ENCODE results near the gene MAST4. TPM values are rescaled to one million over a fixed set of nuclear protein-coding genes. Genes with fewer than 3 reads are reported as not detected.

The MAST4 gene
- total and polyA plus RNA-seq, 2 of the 4 experiments (the other 2 are of a cell fraction), result 4.8 to 6.8 TPM

- Histone ChIP-seq H3K4me1 (ENCODE audit: control insufficient read depth, insufficient read depth, low read length) (no peaks in the 10 kb centered on the region), H2BK15ac (ENCODE audit: low read depth, low read length) (no peak overlapping the region), H2BK20ac (ENCODE audit: low read depth, low read length) (no peak overlapping the region), H3K4me3 (ENCODE audit: insufficient read depth, low read depth, low read length) (no peak overlapping the region), H3K27me3 (ENCODE audit: control insufficient read depth, insufficient read depth, low read length) (peaks cover 2% of the 10 kb centered on the region), H3K9me1 (ENCODE audit: insufficient read depth, low read length) (no peaks in the 10 kb centered on the region), H3K14ac (replicated peaks; ENCODE audit: low read depth, low read length) (no peak overlapping the region), H3K4ac (ENCODE audit: low read depth, low read length) (no peak overlapping the region), H2AK9ac (replicated peaks; ENCODE audit: low read depth, low read length, poor library complexity) (no peak overlapping the region), H3K79me1 (ENCODE audit: low read depth in 1 of 2, low read length in 2 of 2) (no peaks in the 10 kb centered on the region), H4K20me1 (ENCODE audit: insufficient read depth, low read length) (no peaks in the 10 kb centered on the region), H3K18ac (ENCODE audit: low read depth, low read length) (no peak overlapping the region), H2AFZ (replicated peaks; ENCODE audit: low read length, poor library complexity) (no peak overlapping the region), H3K4me2 (ENCODE audit: low read depth, low read length) (no peak overlapping the region), H4K5ac (ENCODE audit: low read depth, low read length) (no peak overlapping the region), H3K9ac (ENCODE audit: low read depth, low read length) (no peak overlapping the region), H3K23ac (ENCODE audit: low read depth, low read length) (no peak overlapping the region), H3K27ac (ENCODE audit: insufficient read depth, low read length) (no peak overlapping the region), H2AK5ac (ENCODE audit: low read depth, low read length) (no peak overlapping the region), H4K91ac (ENCODE audit: insufficient read depth, low read depth, low read length) (no peak overlapping the region), H2BK5ac (ENCODE audit: low read depth, low read length, poor library complexity, severe bottlenecking) (no peak overlapping the region), H2BK120ac (ENCODE audit: low read depth, low read length) (no peak overlapping the region), H4K8ac (ENCODE audit: low read depth in 2 of 2, low read length in 2 of 2) (no peak overlapping the region), H3K9me3 (ENCODE audit: control insufficient read depth, insufficient read depth, low read length) (no peaks in the 10 kb centered on the region), H3K56ac (ENCODE audit: extremely low read depth, insufficient read depth, low read length) (no peak overlapping the region), H3K36me3 (ENCODE audit: control insufficient read depth, insufficient read depth, low read length) (no peaks in the 10 kb centered on the region)
- no TSS peak for BruUV-seq (replicated peaks)
- ChIA-PET POLR2A (ENCODE audit: unreplicated experiment) (no interaction called here), CTCF (interaction anchor here (0.6 to 2.2 kb wide), 3 partner anchors 14 to 85 kb away, joined by 3 to 5 read pairs (median 4); no protein-coding TSS in a partner anchor)
- WGBS, 2 experiments (ENCODE audit: extremely low coverage in 2 of 2, insufficient read length in 1 of 2), result 88% methylated on average over 3 of the region's 3 CpGs; no CpG with 5 or more reads in 1 of the 2 experiments
- ATAC-seq (ENCODE audit: low read depth) (no peak), DNase-seq (no peak)
- dilution Hi-C loops (cut with HindIII; ENCODE audit: low sequenced_read_pairs, unreplicated experiment), result no loop called here
- in situ Hi-C loops (cut with MboI; ENCODE audit: low sequenced_read_pairs), result no loop called here
- no peak for TF ChIP-seq BHLHE40 (IDR thresholded peaks at IDR 0.05; ENCODE audit: low read depth, low read length)
- intact Hi-C loops (cut with micrococcal nuclease), result no loop called here
These were observed 277.8 kb downstream of the MAST4 start for GRCh38 chr5:66874004-66874403.

Data from IMR-90 (cell line).